CD14-positive monocyte (primary cell): ENCODE measurements around the gene L1TD1. TPM values are rescaled to one million over a fixed set of nuclear protein-coding genes. Genes with fewer than 3 reads are reported as not detected.
"Not testable (repeated sequence)": the region's sequence is repeated elsewhere in the genome, so short reads cannot be mapped to it uniquely, and the experiment has no call there.

Experiments used
- DNase-seq, 3 donors: peaks; one replicate each; pipeline ENCODE4 v3.0.0-alpha.2; 2011 to 2022
- H2AFZ ChIP-seq: 2 replicates; pipeline ENCODE4 v1.6.0; 2012; ENCODE audit warnings: mild to moderate bottlenecking, low read depth, low read length, inconsistent platforms; ENCODE audit not compliant: insufficient read depth, poor library complexity, severe bottlenecking
- H3K27ac ChIP-seq, 2 donors: 1 replicate in 1 of 2; 2 replicates in 1 of 2; pipeline ENCODE4 v1.5.1; 2012 to 2013; ENCODE audit warnings: low read length in 2 of 2, control low read depth in 1 of 2, inconsistent platforms in 1 of 2, low read depth in 1 of 2, mild to moderate bottlenecking in 1 of 2
- H3K27me3 ChIP-seq, 2 donors: one replicate each; pipeline versions ENCODE4 v1.6.0 to v1.6.1; 2011 to 2013; ENCODE audit warnings: low read length in 2 of 2; ENCODE audit not compliant: control insufficient read depth in 2 of 2, insufficient read depth in 2 of 2
- H3K36me3 ChIP-seq, 2 donors: replicated peaks in 1 of 2; 1 replicate in 1 of 2; 2 replicates in 1 of 2; pipeline versions ENCODE4 v1.5.1 to v1.6.1; 2012 to 2013; ENCODE audit warnings: low read length in 2 of 2, control low read depth in 1 of 2, inconsistent platforms in 1 of 2, mild to moderate bottlenecking in 1 of 2; ENCODE audit not compliant: insufficient read depth in 2 of 2, control insufficient read depth in 1 of 2
- H3K4me1 ChIP-seq, 2 donors: 1 replicate in 1 of 2; 2 replicates in 1 of 2; pipeline versions ENCODE4 v1.5.1 to v1.6.1; 2012 to 2013; ENCODE audit warnings: low read length in 2 of 2, control low read depth in 1 of 2, inconsistent platforms in 1 of 2, mild to moderate bottlenecking in 1 of 2, moderate library complexity in 1 of 2; ENCODE audit not compliant: insufficient read depth in 2 of 2, control insufficient read depth in 1 of 2
- H3K4me2 ChIP-seq: replicated peaks from 2 replicates; pipeline ENCODE3; 2012; ENCODE audit warnings: low read length, moderate library complexity, mild to moderate bottlenecking; ENCODE audit not compliant: poor library complexity, severe bottlenecking; ENCODE audit errors: extremely low read depth
- H3K4me3 ChIP-seq, 3 experiments: fragments of 200-600 bp in 1 of 3; sonication (generic) in 1 of 3; replicated peaks in 1 of 3; 1 replicate in 2 of 3; 2 replicates in 1 of 3; pipeline ENCODE4 v1.5.1; 2011 to 2013; ENCODE audit warnings: low read length in 3 of 3, mild to moderate bottlenecking in 3 of 3, control low read depth in 2 of 3, low read depth in 2 of 3, inconsistent platforms in 1 of 3, moderate library complexity in 1 of 3
- H3K79me2 ChIP-seq: 2 replicates; pipeline ENCODE4 v1.6.0; 2012; ENCODE audit warnings: mild to moderate bottlenecking, control low read depth, inconsistent platforms, low read length, moderate library complexity; ENCODE audit not compliant: insufficient read depth
- H3K9ac ChIP-seq: 2 replicates; pipeline ENCODE4 v1.6.0; 2017; ENCODE audit warnings: low read length, mild to moderate bottlenecking; ENCODE audit not compliant: insufficient read depth, poor library complexity, severe bottlenecking
- H3K9me3 ChIP-seq, 2 donors: replicated peaks in 1 of 2; 1 replicate in 1 of 2; 2 replicates in 1 of 2; pipeline versions ENCODE4 v1.5.1 to v1.6.1; 2012 to 2013; ENCODE audit warnings: low read length in 2 of 2, control low read depth in 1 of 2; ENCODE audit not compliant: control insufficient read depth in 1 of 2, insufficient read depth in 1 of 2
- H4K20me1 ChIP-seq: 2 replicates; pipeline ENCODE4 v1.6.0; 2012; ENCODE audit warnings: mild to moderate bottlenecking, low read length, control low read depth, moderate library complexity; ENCODE audit not compliant: insufficient read depth
- H3K27ac Mint-ChIP-seq, 7 donors: one replicate each; pipeline ENCODE4 v1.8.0; 2020; ENCODE audit warnings: mild to moderate bottlenecking in 7 of 7, mixed read lengths in 7 of 7, moderate library complexity in 6 of 7, inconsistent platforms in 2 of 7
- H3K27me3 Mint-ChIP-seq, 3 donors: one replicate each; pipeline ENCODE4 v1.8.0; 2021 to 2022; ENCODE audit warnings: low read depth in 3 of 3, mild to moderate bottlenecking in 3 of 3, mixed read lengths in 3 of 3, moderate library complexity in 3 of 3, inconsistent platforms in 1 of 3
- H3K36me3 Mint-ChIP-seq, 2 donors: one replicate each; pipeline ENCODE4 v1.8.0; 2020; ENCODE audit warnings: mixed read lengths in 2 of 2, inconsistent platforms in 1 of 2, mild to moderate bottlenecking in 1 of 2
- H3K4me1 Mint-ChIP-seq: one replicate; pipeline ENCODE4 v1.8.0; 2020; ENCODE audit warnings: mild to moderate bottlenecking, mixed read lengths
- H3K4me3 Mint-ChIP-seq, 2 donors: one replicate each; pipeline ENCODE4 v1.8.0; 2020; ENCODE audit warnings: mild to moderate bottlenecking in 2 of 2, mixed read lengths in 2 of 2, moderate library complexity in 1 of 2
- H3K9me3 Mint-ChIP-seq, 7 donors: one replicate each; pipeline ENCODE4 v1.8.0; 2020 to 2022; ENCODE audit warnings: mixed read lengths in 7 of 7, mild to moderate bottlenecking in 6 of 7, moderate library complexity in 6 of 7, inconsistent platforms in 2 of 7
- WGBS: methylation state at CpG from one replicate; pipeline ENCODE4 v1.1.5; 2013; ENCODE audit warnings: missing lambda C conversion rate; ENCODE audit not compliant: insufficient coverage; 5-methylcytosine and 5-hydroxymethylcytosine counted together
- intact Hi-C, 2 donors: fragments of 100-400 bp; cut with micrococcal nuclease; formaldehyde crosslinking; loops; one replicate each; pipeline versions ENCODE4 v1.15.0 to v1.15.1; 2023
- polyA plus RNA-seq, 3 donors: library from polyadenylated mRNA; depleted of rRNA in 1 of 3; unstranded in 2 of 3; stranded (reverse) in 1 of 3; fragments of 300-500 nt in 2 of 3; fragments of >200 nt in 1 of 3; fragmentation: Illumina TruSeq in 2 of 3; gene quantifications; 1 replicate in 2 of 3; 2 replicates in 1 of 3; pipeline ENCODE4 v1.2.3, GENCODE V29; 2012 to 2021
- TF ChIP-seq, protein P1 (sequence below): fragments of 200-600 bp; IDR thresholded peaks from one replicate; pipeline ENCODE4 v1.8.0; 2022; ENCODE audit warnings: antibody characterized with exemption, mild to moderate bottlenecking

Gene L1TD1
- polyA plus RNA-seq, 3 donors = 0.09 to 0.22 (median 0.12) TPM

DNA sequence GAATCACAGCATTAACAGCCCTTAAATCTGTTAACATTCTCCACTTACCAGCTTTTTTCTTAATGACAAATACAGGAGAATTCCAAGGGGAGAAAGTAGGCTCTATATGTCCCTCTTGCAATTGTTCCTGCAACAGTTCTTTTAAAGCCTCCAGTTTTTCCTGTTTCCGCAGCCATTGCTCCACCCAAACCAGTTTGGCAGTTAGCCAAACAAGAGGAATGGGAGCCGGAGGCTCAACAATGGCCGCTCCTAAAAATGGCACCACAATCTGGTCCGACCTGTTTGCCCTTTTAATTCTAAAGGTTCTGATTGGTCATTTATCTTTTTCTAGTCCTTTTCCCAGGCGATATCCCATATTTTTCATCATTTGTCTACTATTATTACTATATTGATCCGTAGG is 14.0 kb upstream of the L1TD1 start:
- no peak overlapping the region for H2AFZ ChIP-seq
- no peak overlapping the region for H3K27ac ChIP-seq
- H3K4me3 ChIP-seq = no peak overlapping the region
- H3K9me3 ChIP-seq = no peaks in the 10 kb centered on the region
- H3K9me3 Mint-ChIP-seq = peaks cover 0 to 2% (median 0%) of the 10 kb centered on the region in 7 donors
- H3K27ac Mint-ChIP-seq = no peak overlapping the region
- WGBS = 100% methylated on average over 1 of the region's 6 CpGs
- intact Hi-C loops = no loop called here
- no peak overlapping the region for H3K4me3 Mint-ChIP-seq
- H3K79me2 ChIP-seq = no peaks in the 10 kb centered on the region
- peaks cover 0 to 2% (median 0%) of the 10 kb centered on the region in 3 donors for H3K27me3 Mint-ChIP-seq
- H3K4me1 ChIP-seq = no peaks in the 10 kb centered on the region
- H3K9ac ChIP-seq = no peak overlapping the region
- TF ChIP-seq, protein P1, sequence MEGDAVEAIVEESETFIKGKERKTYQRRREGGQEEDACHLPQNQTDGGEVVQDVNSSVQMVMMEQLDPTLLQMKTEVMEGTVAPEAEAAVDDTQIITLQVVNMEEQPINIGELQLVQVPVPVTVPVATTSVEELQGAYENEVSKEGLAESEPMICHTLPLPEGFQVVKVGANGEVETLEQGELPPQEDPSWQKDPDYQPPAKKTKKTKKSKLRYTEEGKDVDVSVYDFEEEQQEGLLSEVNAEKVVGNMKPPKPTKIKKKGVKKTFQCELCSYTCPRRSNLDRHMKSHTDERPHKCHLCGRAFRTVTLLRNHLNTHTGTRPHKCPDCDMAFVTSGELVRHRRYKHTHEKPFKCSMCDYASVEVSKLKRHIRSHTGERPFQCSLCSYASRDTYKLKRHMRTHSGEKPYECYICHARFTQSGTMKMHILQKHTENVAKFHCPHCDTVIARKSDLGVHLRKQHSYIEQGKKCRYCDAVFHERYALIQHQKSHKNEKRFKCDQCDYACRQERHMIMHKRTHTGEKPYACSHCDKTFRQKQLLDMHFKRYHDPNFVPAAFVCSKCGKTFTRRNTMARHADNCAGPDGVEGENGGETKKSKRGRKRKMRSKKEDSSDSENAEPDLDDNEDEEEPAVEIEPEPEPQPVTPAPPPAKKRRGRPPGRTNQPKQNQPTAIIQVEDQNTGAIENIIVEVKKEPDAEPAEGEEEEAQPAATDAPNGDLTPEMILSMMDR = no peak
- H3K4me1 Mint-ChIP-seq = no peaks in the 10 kb centered on the region
- H3K27me3 ChIP-seq = no peaks in the 10 kb centered on the region
- no peaks in the 10 kb centered on the region for H3K36me3 Mint-ChIP-seq
- no peaks in the 10 kb centered on the region for H3K36me3 ChIP-seq
- no peak for DNase-seq
- no peak overlapping the region for H3K4me2 ChIP-seq
- no peaks in the 10 kb centered on the region for H4K20me1 ChIP-seq

DNA sequence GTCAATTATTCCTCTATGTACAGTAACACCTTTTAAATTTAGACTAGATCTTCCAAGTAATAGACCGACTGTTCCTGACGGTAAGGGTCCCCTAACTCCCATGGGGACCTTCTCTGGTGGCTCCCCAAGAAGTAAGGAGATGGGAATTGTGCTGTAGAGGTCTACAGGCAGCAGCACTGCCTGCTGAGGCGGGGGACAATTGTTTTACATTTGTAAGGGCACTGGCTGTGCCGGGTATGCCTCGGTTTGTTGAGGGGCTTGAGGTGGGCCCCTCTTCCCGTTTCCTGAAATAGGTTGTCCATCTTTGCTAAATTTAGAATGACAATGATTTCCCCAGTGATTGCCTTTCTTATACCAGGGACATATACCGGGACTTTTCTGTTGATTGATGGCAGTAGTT is 13.1 kb upstream of the L1TD1 start:
- H3K9ac ChIP-seq = no peak overlapping the region
- no peak overlapping the region for H3K27ac Mint-ChIP-seq
- TF ChIP-seq, protein P1 = no peak

DNA sequence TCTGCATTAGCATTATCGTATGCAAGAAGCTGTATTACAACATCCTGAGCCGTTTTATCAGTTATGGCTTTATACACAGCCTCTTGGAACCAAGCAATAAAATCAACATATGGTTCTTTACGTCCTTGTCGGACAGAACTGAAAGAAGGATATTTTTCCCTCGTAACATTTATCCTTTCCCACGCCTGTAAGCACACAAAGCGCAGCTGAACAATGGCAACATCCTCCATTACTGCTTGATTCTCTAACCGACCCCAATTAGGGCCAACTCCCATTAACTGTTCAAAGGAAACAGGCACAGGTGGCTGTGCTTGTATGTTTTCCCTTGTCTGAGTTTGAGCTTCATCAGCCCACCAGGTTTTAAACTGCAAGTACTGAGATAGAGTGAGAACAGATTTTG is 12.5 kb upstream of the L1TD1 start:
- H3K36me3 Mint-ChIP-seq, H3K9ac ChIP-seq, H3K4me3 Mint-ChIP-seq, H3K9me3 Mint-ChIP-seq, H3K27me3 Mint-ChIP-seq, H2AFZ ChIP-seq, H3K4me3 ChIP-seq, H4K20me1 ChIP-seq, H3K9me3 ChIP-seq, H3K36me3 ChIP-seq, H3K4me1 Mint-ChIP-seq, H3K4me2 ChIP-seq, H3K27me3 ChIP-seq, H3K27ac ChIP-seq, H3K27ac Mint-ChIP-seq, H3K79me2 ChIP-seq, DNase-seq, H3K4me1 ChIP-seq, intact Hi-C loops: not testable (repeated sequence)
- WGBS = 100% methylated on average over 3 of the region's 8 CpGs

More for the DNA sequence above, 13.1 kb upstream of the L1TD1 start:
- Mint-ChIP-seq H3K36me3 (no peaks in the 10 kb centered on the region), H3K9me3 (peaks cover 0 to 2% (median 0%) of the 10 kb centered on the region in 7 donors), H3K4me1 (no peaks in the 10 kb centered on the region), H3K27me3 (peaks cover 0 to 2% (median 0%) of the 10 kb centered on the region in 3 donors), H3K4me3 (no peak overlapping the region)
- Histone ChIP-seq H2AFZ (no peak overlapping the region), H3K36me3 (no peaks in the 10 kb centered on the region), H3K79me2 (no peaks in the 10 kb centered on the region), H3K4me3 (no peak overlapping the region), H3K9me3 (no peaks in the 10 kb centered on the region), H3K27me3 (no peaks in the 10 kb centered on the region), H4K20me1 (no peaks in the 10 kb centered on the region), H3K4me1 (no peaks in the 10 kb centered on the region), H3K27ac (no peak overlapping the region), H3K4me2 (no peak overlapping the region)
- intact Hi-C loops = no loop called here
- no peak for DNase-seq
- WGBS = 81% methylated on average over 4 of the region's 7 CpGs
